NCI-H345 treated with DMSO at 0.1 percent for 48 hours (cell line): ENCODE results near the gene CD68.
"Not testable (repeated sequence)": the region's sequence is repeated elsewhere in the genome, so short reads cannot be mapped to it uniquely, and the experiment has no call there.

Experiments used
- DNase-seq: peaks from one replicate; lab custom pipeline; 2025; ENCODE audit not compliant: unreplicated experiment; lab: John Stamatoyannopoulos, UW

The CD68 gene

DNA sequence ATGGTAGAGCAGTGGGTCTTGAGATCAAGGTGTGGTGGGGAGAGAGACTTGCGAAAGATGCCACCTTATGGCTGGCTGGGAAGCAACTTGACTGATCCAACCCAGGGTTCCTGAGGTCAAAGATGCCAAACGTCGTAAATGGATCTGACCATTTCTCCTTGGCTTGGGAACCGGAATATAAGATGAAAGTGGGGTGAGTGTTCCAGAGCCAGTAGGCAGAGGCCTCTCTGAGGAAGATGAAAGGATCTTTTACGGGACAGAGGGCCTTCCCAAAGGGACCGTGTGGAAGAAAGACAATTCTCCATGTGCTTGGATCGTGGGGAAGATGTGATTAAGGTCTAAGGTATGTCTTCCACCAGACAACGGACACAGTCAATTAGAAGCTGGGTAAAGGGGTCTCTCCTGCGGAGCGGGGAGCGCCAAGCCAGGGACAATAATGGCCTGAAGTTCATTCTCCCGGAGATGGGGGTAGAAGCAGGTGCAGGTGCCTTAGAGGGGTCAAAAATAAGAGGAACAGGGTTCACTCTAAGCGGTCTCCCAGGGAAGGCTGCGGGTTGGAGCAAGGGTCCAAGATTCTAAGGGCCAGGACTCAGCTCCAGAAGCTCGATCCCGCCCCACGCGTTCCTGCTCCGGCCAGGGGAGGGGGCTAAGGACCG, 34.5 kb downstream of the CD68 start:
- no peak for DNase-seq

DNA sequence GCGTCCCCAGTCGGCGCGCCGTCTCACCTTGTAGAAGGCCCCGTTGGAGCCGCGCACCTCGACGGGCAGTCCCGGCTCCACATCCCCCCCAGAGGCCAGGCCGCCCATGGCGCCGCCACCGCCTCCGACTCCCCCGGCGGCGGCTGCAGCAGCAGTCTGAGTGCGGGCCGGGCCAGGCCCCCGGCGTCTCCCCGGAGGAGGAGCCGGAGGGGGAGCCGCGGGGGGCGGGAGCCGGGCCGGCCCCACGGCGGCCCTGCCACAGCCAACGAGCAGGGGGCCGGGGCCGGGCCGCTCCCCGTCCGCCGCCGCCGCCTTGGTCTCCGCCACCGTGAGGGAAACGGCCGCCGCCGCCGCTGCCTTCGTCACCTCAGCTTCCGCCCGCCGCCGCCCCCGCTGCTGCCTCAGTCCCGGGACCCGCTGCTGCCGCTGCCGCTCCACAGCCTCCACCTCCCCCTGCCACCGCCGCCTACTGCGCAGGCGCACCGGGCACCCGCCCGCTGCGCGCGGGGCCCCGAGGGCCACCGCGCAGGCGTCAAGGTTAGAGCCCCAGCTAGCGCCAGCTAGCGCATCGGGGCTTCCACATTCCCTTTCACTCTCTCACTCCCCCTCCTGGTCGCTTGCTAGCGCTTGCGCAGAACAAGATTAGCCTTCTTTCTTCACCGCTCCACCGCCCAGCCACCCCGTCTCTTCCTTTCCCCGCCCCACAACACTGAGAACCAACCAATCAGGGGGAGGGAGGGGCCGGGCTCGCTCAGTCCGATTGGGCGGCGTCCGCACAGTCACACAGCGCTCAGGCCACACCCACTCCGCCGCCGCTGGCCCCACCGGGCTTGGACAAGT, 35.2 kb downstream of the CD68 start, which contains the start of gene FXR2:
TSS of gene FXR2 (minus strand) at position 473 of the 840 bp plus-strand sequence. CDS start at position 108, 365 bp downstream.
- peak; percentile 96 for DNase-seq

DNA sequence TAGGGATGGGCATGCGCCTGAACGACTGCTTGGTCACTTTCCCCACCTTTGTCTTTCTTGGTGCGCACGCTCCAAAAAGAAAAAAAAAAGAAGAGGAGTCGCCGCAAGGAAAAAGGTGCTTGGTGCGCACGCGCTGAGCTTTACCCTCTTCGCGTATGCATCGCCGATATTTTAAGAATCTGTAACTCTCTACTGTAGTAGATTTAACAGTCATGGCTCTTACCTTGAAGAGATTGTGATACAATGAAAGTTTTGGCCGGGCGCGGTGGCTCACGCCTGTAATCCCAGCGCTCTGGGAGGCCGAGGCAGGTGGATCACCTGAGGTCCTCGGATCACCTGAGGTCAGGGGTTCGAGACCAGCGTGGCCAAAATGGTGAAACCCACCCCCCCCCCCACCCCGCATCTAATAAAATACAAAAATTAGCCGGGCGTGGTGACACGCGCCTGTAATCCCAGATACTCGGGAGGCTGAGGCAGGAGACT, 35.9 kb downstream of the CD68 start:
- no peak for DNase-seq

DNA sequence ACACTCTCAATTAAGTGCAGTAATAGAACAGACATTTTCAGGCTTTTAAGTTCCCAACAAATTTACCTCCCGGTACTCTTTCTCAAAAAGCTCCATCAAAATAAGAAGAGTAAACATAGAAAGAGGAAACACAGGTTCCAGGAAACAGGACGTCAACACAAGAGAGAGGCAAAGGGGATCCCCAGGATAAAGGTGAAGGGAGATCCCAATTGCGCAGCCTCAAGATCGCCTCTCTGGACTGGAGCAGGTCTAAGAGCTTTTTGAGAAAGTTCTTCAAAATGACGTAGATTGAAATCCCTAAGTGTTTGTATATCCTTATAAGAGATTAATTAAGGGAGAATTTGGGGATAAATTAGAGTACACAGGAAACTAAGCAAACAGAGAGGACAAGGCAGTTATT, 39.2 kb downstream of the CD68 start:
- DNase-seq, result no peak

DNA sequence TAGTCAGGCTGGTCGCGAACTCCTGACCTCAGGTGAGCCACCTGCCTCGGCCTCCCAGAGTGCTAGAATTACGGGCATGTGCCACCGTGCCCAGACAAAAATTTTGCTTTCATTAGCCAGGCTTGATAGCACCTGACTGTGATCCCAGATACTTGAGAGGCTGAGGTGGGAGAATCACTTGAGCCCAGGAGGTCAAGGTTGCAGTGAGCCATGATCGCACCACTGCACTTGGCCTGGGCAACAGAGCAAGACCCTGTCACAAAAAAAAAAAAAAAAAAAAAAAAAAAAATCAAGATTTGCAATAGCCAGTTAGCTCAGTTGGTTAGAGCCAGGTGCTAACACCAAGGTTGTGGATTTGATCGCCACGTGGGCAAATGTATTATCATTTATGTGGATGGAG, 41.4 kb downstream of the CD68 start:
- DNase-seq, result no peak

DNA sequence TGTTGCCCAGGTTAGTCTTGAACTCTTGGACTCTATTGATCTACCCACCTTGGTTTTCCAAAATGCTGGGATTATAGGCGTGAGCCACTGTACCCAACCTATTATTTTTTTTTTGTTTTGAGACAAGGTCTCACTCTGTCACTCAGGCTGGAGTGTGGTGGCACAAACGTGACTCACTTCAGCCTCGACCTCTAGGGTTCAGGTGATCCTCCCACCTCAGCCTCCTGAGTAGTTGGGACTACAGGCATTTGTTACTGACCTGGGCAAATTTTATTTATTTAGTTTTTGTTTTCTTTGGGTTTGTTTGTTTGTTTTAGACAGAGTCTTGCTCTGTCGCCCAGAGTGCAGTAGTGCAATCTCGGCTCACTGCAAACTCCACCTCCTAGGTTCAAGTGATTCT, 44.2 kb downstream of the CD68 start:
- DNase-seq, result no peak

DNA sequence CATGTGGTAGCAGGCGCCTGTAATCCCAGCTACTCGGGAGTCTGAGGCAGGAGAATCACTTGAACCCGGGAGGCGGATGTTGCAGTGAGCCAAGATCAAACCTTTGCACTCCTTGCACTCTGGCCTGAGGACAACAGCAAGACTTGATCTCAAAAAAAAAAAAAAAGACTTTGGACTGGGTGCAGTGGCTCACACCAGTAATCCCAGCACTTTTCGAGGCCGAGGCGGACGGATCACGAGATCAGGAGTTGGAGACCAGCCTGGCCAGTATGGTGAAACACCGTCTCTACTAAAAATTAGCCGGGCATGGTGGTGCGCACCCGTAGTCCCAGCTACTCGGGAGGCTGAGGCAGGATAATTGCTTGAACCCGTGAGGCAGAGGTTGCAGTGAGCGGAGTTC, 46.3 kb downstream of the CD68 start:
- DNase-seq, result not testable (repeated sequence)

DNA sequence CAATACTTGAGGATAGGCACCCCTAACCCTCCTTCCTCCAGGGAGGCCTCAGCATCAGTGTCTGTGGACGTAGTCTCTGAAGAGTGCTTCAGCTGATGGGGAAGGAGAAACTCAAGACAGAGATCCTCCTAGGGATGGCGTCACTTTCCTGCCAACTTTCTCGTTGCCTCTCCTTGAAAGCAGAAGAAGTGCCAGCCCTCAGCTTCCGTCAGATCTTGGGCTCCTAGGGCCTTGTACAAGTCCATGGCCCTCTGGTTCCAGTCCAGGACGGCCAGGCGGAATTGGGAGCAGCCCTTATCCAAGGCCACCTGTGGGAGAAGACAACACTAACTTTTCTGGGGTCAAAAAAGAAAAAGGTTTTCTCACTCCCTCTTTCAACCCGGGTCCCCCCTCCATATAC, 46.9 kb downstream of the CD68 start:
- no peak for DNase-seq

DNA sequence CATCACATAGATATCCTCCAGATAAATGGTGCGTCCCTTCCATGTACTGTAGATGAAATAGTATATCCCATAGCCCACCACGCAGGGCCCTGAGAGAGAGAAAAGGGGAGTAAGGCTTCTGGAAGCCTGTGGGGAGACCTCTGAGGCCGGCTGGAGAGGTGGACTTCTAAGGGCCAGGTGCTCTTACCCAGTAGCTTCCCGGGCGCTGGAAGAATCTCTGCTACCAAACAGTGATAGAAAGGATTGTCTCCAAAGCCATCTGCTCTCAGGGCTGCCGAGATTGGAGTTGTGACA, 47.5 kb downstream of the CD68 start:
- no peak for DNase-seq

DNA sequence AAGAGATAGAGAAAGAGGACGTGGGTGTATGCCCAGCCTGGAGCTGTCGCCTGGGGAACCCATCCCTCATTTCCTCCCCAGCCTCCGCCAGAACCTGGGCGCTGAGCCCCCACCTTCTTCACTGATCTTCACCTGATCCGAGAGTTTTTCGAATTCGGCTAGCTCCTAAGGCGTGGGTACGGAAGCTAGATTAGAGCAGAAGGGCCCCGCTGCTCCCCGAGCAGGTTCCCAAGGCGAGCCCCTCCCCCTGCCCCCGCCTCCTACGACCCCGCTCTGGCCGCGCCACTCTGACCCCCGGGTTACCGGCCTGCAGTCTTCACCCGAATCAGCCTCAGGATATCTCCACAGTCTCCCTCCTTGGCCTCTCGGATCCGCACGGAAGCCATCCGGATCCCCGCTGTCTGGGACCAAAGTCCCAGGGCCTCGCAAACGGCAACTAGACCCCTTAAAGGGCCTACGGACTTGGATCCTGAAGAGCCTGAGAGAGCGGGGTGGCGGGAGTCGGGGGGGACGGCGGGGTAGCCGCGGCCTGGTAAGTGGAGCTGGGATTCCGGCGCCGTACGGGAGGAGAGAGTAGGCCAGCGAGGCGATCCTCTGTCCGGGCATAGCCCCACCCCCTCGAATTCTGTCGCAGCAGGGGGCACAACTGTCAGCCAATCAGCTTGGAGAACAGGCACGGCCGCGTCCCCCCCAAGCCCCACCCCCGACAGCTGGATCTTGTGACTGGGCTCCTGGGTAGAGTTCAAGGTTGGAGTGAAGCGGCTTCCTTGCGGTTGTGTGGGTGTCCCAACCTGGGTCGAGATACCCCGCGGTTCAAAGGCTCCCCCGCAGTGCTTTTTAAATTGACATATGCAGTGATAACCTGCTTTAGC, 48.0 kb downstream of the CD68 start, which contains the start of gene SAT2:
TSS of gene SAT2 (minus strand) at position 572 of the 872 bp plus-strand sequence. CDS start at position 386, 186 bp downstream.
- DNase-seq, result peak; percentile 24

DNA sequence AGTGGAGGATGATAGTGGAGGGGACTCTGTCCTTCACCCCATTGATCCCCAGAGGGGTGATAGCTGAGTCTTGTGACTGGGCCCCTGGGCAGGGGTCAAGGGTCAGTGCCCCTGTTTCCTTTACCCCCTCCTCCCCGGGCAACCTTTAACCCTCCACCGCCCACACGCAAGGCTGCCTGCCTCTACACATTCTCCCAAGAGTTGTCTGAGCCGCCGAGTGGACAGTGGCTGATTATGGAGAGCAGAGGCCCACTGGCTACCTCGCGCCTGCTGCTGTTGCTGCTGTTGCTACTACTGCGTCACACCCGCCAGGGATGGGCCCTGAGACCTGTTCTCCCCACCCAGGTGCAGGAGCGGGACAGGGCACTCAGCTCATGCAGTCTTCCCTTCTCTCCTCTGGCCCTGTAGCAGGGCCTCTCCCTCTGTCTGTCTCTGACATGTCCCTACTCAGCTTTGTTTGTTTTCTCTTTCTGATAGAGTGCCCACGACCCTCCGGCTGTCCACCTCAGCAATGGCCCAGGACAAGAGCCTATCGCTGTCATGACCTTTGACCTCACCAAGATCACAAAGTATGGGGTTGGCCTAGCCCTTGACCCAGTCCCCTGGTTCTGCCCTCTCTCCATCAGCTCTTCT, 50.6 kb downstream of the CD68 start, which contains the start of gene SHBG:
TSS of gene SHBG (plus strand) at position 197 of the 633 bp plus-strand sequence. CDS start at position 235, 38 bp downstream.
- DNase-seq, result no peak
